NCI-H748 treated with DMSO at 0.1 percent for 48 hours (cell line): Measurements from ENCODE around the gene RRAS2.
"Not testable (repeated sequence)": the region's sequence is repeated elsewhere in the genome, so short reads cannot be mapped to it uniquely, and the experiment has no call there.

Experiments used
- DNase-seq: peaks from one replicate; lab custom pipeline; 2025; lab: John Stamatoyannopoulos, UW

RRAS2 gene

DNA sequence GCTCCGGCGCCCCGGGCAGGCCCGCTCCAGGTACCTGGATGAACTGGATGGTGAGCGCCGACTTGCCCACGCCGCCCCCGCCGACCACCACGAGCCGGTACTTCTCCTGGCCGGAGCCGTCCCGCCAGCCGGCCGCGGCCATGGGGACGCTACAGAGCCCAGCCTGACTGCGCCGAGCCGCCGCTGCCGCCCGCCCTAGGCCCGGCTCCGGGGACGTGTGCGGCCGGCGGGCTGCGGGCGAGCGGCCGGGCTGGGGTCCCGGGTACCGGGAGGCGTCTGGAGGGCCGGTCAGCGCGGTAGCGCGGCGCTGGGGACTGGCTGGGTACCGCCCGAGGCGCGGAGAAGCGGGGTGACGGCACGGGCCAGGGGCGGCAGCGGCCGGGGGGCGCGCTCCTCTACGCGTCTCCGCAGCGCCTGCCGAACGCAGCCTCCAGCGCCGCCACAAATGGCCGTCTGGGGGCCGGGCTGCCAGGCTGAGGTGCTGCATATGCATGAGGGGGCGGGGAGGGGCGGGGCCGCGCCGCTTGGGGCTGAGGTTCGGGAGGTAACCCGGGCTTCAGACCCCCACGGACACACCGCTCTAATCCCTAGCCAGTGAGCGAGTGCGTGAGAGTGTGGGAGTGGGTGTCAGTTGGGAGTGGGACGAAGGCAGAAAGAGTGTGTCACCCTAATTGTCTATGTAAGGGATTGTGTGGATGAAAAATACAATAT, at the start of gene RRAS2:
Gene RRAS2, minus strand, starts transcription at position 455 of the 711 bp plus-strand sequence. Its CDS starts 313 bp downstream, at position 142.
- DNase-seq = peak; percentile 27

DNA sequence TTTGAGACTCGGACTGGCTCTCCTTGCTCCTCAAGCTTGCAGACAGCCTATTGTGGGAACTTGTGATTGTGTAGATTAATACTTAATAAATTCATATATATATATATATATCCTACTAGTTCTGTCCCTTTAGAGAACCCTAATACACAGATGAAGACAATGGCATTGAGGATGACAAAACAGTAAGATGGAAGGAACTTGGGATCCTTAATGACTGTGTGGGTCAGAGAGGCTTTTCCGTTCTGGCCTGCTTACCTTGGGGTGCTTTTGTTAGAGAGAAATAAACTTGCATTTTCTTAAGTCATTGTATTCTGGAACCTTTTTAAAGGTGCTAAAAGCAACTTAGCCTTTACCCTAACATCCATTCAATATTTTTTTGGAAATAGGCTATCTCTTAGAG, 49.6 kb upstream of the RRAS2 start:
- no peak for DNase-seq

- not testable (repeated sequence) for DNase-seq
Observed at GRCh38 chr11:14406116-14406515, 47.1 kb upstream of the RRAS2 start.

GRCh38 chr11:14403528-14403927, 44.5 kb upstream of the RRAS2 start:
- not testable (repeated sequence) for DNase-seq

DNA sequence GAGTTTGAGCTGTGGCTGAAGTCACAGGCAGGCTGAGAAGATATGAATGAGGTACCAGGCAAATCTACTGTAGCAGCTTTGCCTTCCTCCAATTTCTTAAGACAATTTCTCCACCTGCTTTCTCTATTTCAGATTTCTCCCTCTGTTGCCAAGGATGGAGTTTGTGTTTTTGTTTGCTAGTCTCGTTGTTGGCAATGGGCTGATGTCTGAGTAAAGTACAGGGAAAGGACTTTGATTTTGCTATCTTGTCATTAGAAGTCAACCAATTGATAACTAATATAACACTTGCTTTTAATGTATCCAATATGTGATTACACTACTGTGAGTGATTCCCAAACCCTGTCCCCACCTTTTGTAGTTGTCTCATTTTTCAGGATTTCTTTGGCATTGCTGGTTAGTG, 40.1 kb upstream of the RRAS2 start:
- DNase-seq = no peak

GRCh38 chr11:14396273-14396672, 37.3 kb upstream of the RRAS2 start:
- DNase-seq = no peak

DNA sequence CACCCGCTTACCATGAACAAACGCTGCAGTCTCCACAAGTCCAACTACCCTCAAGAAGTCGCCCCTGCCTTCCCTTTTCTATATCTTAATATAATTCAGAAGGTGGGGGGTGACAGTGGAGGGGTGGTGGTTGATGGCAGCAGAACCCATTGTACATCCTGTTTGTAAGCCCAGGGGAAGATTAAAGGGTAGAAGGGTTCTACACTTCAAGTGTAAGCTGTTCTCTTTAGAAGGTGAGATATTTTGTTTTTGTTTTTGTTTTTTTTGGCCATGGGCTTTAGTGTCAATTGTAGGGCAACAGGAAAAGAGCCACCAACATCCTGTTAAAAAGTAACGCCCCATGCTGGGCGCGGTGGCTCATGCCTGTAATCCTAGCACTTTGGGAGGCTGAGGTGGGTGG, 34.9 kb upstream of the RRAS2 start:
- DNase-seq = no peak

DNA sequence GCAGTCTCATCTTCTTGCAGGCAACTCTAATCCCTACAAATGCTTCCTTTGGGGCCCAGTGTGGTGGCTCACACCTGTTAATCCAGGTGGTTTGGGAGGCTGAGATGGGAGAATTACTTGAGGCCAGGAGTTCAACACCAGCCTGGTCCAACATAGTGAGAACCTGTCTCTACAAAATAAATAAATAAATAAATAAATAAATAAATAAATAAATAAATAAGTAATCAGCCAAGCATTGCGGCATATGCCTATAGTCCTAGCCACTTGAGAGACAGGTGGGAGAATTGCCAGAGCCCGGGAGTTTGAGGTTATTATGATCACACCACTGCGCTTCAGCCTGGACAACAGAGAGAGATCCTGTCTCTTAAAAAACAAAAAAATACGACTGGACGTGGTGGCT, 34.1 kb upstream of the RRAS2 start:
- no peak for DNase-seq

DNA sequence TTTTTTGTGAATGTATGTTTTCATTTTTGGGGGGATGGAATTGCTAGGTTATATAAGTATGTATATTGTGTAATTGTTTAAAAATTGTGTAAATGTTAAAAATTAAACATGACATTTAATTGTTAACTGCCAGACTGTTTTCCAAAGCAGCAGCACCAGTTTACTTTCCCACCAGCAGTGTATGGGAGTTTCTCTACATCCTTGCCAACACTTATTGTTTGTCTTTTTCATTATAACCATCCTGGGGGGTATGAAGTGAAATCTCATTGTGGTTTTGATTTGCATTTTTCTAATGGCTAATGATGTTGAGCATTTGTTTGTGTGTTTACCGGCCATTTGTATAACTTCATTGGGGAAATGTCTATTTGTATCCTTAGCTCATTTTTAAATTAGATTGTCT, 31.7 kb upstream of the RRAS2 start:
- DNase-seq = no peak

DNA sequence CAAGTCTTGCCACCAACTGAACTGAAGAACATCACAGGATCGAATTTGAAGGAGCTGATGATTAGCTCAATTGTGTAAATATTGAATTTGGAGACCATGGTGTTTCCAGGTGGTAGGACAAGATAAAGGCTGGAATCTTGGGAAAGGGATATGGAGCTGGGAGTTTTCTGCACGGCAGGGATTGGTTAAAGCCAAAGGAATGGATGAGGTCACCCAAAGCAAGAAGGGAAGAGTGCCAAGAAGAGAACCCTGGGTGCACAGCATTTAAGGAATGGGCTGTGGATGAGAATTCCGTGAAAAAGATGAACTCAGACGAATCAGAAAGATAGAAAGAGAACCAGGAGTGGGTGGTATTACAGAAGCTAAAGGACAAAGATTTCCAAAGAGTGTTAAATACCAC, 29.4 kb upstream of the RRAS2 start:
- DNase-seq = no peak

DNA sequence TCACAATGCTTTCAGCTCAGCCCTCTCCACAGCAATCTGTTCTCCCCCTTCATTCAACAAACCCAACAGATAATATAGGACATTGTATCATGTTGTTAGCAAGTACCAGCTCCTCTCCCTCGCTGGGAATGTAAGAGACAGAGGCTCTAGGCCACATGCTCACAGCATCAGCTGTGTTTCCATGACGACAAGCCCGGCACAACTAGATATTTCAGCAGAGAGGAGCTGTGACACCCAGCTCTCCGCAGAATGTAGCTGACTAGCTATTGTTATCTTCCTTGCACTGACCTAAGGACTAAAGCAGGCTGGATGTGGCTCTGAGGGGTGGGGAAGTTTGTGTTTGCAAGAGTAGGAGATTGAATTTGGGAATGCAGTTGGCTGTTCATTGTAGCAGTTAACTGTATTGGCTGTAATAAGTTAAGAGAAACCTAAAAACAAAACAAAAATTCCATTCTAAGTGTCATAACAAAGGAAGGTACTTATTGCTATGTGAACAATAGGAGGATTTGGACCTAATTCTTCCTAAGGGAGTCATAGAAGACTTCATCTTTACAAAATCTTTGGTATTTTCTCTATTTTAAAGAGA, 28.0 kb upstream of the RRAS2 start:
- DNase-seq = no peak

DNA sequence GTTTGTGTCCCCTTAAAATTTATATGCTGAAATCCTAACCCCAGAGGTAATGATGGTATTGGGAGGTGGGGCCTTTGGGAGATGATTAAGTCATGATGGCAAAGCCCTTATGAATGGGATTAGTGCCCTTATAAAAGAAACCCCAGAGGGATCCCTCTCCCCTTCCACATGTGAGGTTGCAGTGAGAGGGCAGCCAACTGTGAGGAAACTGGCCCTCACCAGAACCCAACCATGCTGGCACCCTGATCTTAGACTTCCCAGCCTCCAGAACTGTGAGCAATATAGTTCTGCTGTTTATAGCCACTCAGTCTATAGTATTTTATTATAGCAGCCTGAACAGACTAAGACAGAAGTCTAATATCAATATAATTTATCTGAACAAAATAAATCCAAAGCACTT, 27.1 kb upstream of the RRAS2 start:
- DNase-seq = no peak

GRCh38 chr11:14384338-14384737, 25.4 kb upstream of the RRAS2 start:
- no peak for DNase-seq

GRCh38 chr11:14381968-14382367, 23.0 kb upstream of the RRAS2 start:
- no peak for DNase-seq

DNA sequence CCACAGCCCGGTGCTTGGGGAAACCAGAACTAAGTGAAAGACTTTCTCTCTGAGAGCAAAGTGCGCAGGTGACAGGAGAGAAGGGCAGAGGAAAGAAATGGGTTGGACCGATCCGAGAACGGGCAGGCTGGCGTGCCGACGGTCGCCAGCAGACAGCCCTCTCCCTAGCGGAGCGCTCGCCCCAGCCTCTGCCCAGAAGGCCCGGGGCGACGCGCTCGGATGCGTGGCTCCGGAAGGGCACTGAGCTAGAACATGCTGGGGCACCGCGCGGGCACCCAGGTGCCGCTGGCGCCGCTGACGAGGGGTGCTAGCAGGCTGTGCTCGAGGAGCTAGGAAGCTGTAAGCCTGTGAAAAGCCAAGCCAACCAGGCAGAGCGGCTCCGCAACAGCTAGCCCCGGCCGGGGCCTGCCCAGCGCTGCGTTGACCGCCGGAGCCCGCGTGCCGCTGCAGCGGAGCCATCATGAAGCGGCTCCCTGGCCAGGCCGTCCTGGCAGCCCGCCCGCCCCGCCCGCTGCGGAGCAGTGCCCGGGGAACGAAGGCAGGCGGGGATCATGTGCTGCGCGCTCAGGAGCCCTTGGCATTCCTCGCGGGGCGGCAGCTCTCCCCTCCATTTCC, 22.1 kb upstream of the RRAS2 start:
- peak; percentile 17 for DNase-seq

GRCh38 chr11:14380125-14380936, 21.3 kb upstream of the RRAS2 start:
- peak; percentile 11 for DNase-seq

GRCh38 chr11:14378171-14378570, 19.2 kb upstream of the RRAS2 start:
- no peak for DNase-seq

DNA sequence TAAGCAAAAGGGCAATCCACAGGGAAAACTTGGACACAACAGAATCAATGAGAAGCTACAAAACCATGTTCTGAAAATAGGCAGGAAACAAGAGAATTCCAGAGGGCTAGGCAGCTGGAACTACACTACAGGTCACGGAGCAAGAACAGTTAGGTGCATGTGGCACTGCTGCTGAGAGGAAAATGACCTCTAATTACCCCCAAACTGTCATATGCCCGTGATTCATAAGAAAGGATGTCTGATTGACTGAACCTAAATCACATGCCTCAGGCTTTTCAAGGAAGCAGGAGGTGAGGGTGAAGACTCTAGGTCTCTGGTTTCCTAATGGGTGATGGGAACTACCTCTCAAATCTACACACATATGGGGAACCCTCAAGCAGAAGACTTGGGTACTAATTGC, 17.9 kb upstream of the RRAS2 start:
- DNase-seq = no peak

- DNase-seq = no peak
Observed at GRCh38 chr11:14374922-14375830, 16.2 kb upstream of the RRAS2 start.

- no peak for DNase-seq
Observed at GRCh38 chr11:14373941-14374646, 15.1 kb upstream of the RRAS2 start.

DNA sequence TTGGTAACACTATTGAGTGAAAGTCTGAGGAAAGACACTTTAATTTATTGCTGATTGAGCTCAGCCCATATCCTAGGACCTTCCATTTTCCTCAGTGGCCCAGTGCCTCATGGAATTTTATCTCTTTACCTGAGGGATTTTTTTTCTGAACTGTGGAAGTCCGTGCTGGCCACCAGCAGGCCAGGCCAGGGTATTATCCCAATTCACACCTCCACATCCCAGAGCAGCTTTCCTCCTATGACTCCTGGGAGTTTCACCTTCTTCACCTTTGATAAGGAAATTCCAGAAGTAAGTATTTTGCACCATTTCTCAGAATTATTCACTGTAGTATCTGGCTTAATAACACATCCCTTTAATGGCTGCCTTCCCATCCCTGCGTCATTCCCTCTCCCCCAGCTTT, 13.0 kb upstream of the RRAS2 start:
- DNase-seq = no peak
